Measurements from ENCODE around the gene ARHGAP23.

The ARHGAP23 gene, protein sequence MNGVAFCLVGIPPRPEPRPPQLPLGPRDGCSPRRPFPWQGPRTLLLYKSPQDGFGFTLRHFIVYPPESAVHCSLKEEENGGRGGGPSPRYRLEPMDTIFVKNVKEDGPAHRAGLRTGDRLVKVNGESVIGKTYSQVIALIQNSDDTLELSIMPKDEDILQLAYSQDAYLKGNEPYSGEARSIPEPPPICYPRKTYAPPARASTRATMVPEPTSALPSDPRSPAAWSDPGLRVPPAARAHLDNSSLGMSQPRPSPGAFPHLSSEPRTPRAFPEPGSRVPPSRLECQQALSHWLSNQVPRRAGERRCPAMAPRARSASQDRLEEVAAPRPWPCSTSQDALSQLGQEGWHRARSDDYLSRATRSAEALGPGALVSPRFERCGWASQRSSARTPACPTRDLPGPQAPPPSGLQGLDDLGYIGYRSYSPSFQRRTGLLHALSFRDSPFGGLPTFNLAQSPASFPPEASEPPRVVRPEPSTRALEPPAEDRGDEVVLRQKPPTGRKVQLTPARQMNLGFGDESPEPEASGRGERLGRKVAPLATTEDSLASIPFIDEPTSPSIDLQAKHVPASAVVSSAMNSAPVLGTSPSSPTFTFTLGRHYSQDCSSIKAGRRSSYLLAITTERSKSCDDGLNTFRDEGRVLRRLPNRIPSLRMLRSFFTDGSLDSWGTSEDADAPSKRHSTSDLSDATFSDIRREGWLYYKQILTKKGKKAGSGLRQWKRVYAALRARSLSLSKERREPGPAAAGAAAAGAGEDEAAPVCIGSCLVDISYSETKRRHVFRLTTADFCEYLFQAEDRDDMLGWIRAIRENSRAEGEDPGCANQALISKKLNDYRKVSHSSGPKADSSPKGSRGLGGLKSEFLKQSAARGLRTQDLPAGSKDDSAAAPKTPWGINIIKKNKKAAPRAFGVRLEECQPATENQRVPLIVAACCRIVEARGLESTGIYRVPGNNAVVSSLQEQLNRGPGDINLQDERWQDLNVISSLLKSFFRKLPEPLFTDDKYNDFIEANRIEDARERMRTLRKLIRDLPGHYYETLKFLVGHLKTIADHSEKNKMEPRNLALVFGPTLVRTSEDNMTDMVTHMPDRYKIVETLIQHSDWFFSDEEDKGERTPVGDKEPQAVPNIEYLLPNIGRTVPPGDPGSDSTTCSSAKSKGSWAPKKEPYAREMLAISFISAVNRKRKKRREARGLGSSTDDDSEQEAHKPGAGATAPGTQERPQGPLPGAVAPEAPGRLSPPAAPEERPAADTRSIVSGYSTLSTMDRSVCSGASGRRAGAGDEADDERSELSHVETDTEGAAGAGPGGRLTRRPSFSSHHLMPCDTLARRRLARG (N-terminal part only)

DNA sequence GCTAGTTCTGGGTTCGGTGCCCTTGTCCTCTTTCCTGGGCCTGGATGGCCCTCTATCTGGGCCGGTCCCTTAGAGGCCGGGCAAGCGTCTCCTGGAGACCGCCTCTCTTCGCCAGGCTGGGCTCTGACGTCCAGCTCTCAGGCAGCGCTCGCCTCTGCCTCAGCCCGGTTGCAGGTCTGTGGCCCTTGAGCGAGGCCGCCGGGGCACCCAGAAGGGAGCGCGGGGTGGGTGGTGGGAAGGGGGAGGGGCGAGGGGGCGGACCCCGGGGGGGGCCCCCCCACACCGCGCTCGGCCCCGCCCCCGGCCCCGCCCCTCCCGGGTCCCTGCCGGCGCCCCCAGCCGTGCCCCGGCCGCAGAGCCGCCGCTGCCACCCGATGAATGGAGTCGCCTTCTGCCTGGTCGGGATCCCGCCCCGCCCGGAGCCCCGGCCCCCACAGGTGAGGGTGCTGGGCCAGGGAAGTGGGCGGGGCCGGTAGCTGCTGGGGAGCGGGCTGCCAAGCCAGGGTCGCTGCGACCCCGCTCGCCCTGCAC lies at the start of gene ARHGAP23:
ARHGAP23 (plus strand) TSS at position 353 of the 531 bp plus-strand sequence; CDS start at position 375, 22 bp downstream.
- peak; percentile 31 to 67 for DNase-seq

DNA sequence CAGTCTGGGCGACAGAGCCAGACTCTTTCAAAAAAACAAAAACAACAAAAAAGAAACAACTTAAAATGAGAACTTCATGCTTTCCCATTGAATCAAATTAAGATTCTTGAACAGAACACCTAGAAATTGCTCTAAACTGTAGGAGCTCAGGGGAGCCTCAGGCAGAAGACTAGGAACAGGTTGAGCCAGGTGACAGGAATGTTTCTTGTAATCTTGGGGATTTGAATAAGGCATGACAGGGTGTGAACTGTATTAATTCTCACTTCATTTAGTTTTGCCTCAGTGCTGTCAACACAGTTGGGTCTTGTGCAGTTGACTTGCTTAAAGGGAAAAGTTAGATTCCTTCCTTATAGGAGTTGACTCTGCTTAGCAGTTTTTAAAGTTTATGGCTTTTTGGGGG lies 48.8 kb upstream of the ARHGAP23 start:
- DNase-seq, result no peak

DNA sequence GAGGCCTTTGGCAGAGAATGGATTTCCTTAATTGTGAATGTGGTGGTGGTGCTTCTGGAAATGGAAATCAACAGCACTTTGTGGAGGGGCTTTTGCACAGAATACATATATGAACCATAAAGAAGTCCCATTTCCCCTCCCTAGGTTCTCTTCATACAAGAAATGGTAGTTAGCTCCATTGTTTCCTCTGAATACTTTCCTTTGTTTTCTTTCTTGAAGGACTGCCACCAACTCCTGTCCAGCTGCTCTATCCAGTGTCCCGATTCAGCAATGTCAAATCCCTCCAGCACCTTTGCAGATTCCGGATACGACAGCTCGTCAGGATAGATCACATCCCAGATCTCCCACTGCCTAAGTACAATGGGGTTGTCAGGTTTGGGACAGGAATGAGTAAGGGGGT lies 33.2 kb upstream of the ARHGAP23 start:
- DNase-seq, result no peak

DNA sequence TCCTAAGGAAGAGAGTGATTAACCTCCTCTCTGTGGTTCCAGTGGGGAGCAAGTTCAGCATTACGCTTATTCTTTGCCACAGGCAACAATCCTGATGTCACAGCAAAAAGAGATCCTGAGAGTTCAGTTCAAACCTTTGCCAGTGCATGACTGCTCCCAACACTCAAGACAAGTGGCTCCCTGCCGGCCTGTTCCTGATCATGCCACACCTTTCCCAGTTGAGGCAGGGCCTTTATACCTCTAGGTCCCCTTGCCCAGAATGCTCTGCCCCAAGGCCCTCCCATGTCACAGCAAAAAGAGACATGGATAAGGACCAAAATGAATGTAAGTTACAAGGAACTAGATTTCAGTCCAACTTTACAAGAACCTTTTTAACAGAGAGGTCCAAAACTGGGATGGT lies 31.0 kb upstream of the ARHGAP23 start:
- DNase-seq, result no peak

GRCh38 chr17:38400286-38400685 lies 28.0 kb upstream of the ARHGAP23 start:
- DNase-seq, result no peak

DNA sequence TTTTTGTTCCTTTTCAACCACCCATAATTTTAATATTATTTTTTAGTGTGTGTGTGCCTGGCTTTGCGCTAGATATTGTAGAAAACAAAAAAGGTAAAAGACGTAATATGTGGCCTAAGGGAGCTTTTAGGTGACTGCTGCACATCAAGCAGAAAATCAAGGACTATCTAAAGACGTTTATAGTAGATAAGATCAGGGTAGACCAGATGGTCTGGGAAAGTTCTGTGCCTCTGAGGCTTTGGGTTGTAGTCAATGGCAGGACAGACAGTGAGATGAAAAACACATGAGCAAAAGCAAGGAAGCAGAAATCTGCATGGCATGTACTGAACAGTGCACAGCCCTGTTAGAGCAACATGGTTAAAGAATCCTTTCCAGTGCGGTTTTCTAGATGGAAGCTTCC lies 26.8 kb upstream of the ARHGAP23 start:
- DNase-seq, result no peak

- DNase-seq, result no peak
Observed at GRCh38 chr17:38402897-38403296, 25.4 kb upstream of the ARHGAP23 start.

DNA sequence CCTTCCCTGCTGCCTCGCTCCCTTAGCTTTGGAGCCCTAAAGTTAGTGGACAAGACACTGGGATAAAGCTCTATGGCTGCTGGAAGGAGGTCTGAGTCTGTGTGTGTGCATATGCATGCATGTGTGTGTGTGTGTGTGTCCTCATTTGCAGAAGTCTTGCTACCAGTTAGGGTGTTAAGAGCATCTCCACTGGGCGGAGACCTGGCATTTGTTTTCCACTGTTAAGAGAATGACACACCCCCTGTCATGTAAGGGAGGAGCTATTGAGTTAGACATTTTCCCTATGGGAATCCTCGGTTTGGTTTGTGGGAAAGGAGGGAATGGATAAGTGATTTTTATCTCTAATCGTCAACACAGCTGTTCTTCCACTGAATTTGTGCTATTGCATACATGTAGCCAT lies 24.8 kb upstream of the ARHGAP23 start:
- no peak for DNase-seq

DNA sequence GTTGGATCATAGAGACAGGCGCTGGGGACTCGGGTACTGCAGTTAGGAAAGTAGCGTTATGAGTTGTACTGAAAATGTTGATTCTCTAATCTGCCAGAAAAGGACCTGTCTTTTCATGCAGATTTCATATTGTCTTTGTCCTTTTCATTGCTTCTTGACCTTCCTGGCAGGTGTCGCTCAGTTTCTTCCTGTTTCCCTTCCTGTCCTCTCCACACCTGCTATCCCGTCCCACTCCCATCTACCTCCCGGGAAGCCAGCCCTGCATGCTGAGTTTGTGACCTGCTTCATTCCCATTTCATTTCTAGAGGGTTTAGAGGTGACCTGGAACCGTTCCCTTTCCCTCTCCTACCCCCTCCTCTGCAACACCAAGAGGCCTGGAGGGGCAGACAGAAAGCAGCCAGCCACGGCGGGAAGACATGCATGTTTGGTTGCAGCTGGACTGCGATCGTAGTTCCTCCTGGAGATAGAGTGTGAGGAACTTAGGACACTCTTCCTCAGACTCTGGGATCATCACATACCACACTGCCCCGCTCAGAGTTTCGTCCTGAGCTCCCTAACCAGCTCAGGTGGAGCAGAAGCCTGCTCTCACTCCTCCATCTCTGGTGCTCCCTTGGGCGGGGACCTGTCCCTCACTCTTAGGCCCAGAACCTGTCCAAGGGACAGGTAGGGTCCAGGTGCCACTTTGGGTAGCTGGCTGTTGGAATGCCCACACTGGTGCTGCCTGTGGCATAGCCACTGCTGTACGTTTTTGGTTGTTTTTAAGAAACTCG lies 23.9 kb upstream of the ARHGAP23 start:
- DNase-seq, result no peak

- DNase-seq, result no peak
Observed at GRCh38 chr17:38405654-38406053, 22.6 kb upstream of the ARHGAP23 start.

- no peak for DNase-seq
Observed at GRCh38 chr17:38410201-38410600, 18.1 kb upstream of the ARHGAP23 start.

DNA sequence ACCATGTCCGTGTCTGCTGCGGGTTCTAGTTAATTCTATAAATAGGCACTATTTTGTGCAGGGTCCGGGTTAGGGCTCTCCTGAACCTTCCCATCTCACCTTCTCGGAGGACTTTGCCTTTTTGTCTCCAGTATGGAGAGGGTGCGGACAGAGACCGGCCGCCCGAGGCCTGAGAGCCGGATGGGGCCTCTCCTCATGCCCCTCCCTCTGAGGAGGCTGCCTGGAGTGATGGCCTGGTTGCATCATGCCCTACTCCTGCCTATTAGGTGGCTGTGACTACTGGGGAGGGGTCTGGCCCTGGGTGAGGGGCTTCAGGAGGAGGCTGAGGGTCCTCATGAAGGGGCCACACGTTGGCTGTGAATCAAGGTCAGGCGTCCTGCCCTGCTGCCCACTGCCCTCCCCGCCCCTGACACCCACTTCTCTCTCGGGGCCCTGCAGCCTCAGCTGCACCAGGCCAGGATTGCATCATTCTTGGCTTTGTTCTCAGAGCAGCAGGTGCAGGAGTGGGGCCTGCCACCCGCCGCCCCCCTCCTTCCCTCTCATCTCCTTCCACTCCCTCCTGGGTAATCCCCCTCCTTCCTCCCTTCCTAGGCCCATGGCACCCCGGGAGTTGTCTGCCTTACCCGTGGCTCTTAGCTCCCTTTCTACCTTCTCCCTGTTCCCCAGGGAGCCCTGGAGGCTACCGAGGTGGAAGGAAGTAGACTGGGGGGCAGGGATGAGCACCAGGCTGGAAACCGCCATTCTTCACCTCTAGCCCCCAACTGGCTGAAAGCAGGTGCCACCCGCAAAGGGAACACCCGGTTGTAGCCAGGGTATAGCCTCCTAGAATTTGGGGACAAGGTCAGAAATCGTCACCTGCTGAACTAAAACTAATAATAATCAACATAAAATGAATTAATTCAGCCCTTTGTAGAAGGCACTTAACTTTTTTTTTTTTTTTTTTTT lies 12.7 kb upstream of the ARHGAP23 start:
- no peak for DNase-seq

DNA sequence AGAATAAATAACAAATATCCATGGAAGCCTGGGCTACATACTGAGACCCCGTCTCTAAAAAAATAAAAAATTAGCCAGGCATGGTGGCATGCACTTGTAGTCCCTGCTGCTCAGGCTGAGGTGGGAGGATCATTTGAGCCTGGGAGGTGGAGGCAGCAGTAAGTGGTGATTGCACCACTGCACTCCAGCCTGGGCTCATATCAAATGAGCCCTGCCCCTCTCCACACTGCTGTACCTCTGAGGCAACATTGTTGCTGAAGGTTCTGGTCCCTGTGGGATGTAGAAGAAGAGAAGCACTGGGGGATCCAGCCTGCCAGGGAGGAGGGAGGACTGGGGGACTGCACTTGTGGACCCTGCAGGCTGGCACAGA lies 11.4 kb upstream of the ARHGAP23 start:
- DNase-seq, result no peak

DNA sequence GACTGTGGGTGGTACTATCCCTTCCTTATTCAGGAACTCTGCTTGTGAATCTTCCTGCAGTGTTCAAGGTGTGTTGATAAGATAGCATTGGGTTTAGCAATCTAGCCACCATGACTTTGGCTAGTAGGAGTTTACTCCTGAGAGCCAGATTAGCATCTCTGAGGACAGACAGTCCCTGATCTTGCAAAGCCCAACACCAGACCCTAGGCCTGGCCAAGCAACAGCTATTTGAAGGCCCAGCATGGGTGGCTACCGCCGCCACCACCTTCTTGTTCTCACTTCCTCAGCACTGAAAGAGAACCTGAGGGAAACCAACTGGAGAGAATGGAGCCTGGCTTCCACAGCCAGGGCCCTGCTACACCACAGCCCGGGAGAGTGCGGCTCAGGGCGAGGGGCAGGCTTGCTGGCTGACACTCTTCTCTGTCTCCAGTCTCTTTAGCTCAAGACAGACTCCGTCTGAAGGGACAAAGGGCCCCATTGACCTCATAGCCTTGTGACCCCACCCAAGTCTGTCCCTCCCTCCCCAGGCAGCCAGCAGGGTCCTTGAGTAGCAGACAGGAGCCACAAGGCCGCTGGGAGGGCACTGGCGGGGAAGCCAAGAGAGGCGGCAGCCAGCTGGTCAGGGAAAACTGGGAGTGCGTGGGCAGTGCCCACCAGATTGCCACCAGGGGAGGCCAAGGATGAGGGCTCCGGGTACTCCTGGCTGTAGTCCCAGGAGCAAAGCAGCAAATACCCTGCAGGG lies 10.9 kb upstream of the ARHGAP23 start:
- no peak for DNase-seq

DNA sequence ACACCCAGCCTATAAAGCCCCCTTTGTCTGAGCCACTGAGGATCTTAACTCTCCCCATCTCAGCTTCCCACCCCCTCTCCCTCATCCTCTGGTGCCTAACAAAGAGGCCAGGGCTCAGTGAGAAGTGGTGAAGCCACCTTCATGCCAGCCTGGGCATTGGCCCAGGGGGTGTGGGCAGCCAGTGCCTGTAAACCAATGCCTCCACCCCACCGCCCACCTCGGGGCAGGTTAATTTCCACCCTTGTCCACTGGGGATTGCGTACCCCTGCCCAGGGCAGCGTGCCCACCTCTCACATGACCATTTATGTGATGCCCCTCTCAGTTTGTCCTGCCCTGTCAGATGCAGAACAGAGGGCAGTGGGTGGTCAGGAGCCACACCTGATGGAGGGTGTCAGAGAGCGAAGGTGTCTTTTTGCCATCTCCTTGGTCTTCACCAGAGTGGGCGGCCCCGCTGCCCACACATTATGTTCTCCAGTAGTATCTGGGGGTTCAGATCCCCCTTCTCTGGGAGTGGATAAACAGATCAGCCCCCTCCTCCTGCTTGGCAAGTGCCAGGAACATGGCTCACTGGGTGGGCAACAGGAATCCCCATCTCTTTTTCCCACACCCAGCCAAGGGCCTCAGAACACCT lies 10.1 kb upstream of the ARHGAP23 start:
- DNase-seq, result no peak

DNA sequence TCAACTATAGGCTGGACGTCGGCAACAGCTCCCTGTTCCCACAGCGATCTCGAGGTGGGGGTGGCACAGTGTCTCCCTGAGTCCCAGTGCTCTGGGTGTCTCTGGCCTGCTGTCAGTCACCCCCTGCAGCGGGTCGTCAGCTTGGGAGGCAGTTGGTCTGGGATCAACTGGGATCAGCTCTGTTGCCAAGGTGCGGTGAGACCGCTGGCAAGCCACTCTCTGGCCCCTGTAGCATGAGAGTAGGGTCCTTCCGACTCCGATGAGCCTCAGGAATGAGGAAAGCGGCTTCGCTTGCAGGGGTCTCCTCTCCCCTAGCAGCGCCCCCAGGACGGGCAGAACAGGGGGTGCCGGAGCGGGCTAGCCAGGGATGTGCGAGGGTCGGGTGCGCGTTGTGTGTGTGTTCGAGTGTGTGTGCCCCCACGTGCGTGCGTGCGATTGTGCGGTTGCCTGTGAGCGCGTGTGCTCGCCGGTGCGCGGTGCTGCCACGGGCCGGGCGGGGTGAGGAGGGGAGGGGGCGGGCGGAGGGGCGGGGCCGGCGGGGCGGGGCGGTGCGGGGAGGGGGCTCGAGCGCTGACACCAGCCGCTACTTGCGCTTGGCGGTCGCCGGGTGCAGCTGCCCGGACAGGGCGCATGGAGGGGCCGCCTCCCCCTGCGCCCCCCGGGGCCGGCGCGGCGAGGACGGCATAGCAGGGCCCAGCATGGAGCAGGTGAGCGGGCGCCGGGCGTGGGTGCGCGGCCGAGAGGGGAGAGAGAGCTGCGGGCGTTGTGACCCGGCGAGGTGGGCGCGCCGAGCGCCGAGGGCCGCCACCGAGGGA lies 9.4 kb upstream of the ARHGAP23 start:
- no peak for DNase-seq

DNA sequence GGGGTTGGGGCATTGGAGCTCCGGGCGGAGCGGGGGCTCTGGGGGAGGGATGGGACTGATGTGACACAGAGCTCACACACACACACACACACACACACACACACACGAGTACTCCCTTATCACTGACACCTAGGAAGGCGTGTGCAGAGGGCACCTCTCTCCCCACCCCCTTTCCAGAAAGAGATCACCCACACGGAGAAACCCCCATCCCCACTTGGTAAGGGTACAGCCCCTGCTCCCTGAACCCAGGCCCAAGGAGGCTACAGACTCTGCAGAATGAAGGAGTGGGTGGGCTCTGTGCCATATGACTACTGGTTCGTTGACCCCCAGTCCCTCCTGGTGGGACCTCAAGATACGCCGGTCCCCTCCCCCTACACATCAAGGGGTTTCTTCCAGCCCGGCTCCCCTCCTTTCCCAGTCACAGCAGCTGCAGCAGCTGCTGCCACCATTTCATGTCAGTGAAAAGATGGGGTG lies 8.7 kb upstream of the ARHGAP23 start:
- no peak for DNase-seq

DNA sequence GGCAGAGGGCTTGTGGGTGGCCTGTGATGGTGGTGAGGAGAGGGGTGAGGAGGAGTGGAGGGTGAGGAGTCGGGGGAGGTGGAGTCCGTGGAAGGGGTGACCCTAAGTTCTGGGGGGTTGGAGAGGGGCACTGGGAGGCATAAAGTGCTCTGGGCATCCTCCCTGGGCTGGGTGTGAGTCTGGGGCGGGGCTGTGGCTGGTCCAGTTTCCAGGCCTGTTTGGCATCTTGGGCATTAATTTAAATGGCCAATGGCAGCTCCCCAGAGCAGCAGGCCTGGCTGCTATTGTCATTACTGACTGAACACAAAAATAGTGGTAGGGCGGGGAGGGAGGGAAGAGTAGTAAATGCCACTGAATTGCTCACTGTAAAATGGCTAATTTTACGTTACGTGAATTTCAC lies 7.7 kb upstream of the ARHGAP23 start:
- DNase-seq, result no peak

Measured in SW 1271 (cell line).